NCI-H2196 (cell line): ENCODE data around the gene TMEM181.

ENCODE experiments used
- DNase-seq: peaks from one replicate; lab custom pipeline; 2025; ENCODE audit not compliant: unreplicated experiment; lab: John Stamatoyannopoulos, UW

TMEM181 gene

DNA sequence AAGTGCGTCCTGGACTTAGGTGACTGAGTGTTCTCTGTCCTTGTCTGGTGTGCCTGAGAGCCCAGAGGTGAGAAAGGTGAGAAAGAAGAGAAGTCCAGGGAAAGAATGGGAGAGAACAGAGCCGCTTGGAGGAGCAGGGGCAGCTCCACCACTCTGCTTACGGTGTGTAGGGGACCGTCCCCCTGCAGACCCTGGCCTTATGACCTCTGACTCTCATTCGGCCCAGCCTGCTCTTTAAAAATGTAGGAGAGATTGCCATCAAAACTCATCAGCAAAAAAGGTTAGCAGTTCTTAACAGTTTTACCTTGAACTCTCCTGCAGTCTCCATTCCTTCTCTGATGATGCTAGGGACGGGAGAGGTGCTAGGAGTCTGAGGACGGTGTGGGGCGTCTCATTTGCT, 2.0 kb downstream of the TMEM181 start:
- no peak for DNase-seq

DNA sequence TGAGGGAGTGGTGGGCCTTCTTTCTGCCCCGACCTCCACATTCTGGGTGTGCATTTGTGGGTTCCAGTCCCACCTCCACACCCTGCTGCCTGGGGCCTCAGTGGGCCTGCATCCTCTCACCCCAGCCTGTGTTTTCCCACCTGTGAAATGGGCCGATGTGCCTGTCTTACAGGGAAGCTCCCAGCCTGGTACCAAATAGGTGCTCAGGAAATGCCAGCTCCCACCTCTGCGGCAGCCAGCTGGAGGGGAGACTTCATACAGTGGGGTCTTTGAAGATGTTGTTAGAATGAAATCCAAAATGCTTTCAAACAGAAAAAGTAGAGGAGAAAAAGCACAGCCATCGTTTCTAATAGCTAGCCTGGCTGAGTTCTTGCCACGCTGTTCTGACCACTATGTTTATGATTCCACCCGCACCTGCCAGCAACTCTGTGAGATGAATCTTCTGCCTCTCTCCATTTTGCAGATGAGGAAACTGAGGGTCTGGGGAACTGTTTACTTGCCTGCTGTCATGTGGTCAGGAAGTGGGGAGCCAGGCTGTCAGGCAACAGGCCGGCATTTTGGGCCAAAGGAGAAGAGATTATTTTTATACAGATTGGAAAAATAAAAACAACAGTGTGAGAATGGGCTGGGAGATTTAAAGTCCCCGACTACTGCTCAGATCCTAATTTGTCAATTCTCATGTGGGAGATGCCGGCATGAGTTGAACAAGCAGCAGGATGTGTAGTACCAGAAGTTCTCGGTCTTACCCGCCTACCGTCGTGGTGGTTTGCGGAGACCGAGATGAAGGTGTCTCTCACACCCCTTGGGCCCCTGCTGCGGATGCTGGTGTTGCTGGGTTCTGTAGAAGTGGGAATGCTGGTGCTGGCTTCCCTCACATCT, 4.6 kb downstream of the TMEM181 start:
- DNase-seq, result no peak

DNA sequence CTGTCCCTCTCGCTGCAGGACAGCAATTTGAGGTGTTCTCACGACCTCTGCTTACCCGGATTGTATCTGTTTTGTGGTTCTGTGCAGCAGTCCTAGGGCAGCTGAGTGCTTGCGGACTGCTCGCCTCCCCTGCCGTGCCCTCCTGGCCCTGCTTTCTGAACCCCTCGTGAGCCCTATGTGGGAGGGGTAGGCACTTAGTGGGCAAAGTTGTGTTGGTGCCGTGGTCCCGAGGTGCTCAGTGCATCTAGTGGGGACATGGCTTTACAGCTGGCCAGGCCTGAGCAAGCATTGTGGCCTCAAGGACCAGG, 5.2 kb downstream of the TMEM181 start:
- no peak for DNase-seq

DNA sequence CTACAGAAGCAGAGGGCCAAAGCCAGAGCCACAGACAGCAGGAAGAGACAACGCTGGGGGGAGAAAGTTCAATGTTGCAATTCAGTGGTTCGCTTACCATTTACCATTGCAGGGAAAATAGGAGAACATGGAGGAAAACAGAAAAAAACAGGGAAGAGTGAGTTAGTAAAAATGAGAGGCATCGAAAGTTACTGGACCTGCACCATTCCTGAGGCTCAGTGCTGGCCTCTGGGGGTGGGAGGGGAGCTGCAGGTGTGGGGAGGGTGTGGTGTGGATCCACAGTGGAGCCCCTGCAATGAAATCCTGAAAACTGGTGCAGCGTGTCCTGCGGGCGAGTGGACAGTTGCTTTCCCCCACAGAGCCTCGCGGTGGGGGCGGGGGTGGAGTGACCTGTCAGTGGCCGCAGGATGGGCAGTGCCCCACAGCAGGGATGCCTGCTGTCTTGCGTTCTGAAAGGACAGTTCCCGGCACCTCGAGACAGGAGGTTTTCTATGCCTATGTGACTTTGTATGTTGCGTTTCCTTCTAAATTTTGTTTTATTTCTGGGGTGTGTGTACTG, 5.7 kb downstream of the TMEM181 start:
- no peak for DNase-seq

DNA sequence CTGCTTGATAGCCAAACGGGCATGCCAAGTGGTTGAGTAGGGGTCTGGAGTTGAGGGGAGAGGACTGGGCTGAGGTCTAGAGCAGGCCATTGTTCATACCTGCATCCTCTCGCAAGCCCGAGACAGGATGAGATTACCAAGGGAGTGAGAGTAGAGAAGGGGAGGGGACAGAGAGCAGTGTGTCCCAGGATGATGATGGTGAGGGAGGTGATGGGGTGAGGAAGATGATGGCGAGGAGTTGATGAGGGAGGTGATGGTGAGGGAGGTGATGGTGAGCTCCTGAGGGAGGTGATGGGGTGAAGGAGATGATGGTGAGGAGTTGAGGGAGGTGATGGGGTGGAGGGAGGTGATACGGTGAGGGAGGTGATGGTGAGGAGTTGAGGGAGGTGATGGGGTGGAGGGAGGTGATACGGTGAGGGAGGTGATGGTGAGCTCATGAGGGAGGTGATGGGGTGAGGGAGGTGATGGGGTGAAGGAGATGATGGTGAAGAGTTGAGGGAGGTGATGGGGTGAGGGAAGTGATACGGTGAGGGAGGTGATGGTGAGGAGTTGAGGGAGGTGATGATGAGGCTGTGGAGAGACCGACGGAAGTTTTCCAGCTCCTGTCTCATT, 6.4 kb downstream of the TMEM181 start:
- no peak for DNase-seq

DNA sequence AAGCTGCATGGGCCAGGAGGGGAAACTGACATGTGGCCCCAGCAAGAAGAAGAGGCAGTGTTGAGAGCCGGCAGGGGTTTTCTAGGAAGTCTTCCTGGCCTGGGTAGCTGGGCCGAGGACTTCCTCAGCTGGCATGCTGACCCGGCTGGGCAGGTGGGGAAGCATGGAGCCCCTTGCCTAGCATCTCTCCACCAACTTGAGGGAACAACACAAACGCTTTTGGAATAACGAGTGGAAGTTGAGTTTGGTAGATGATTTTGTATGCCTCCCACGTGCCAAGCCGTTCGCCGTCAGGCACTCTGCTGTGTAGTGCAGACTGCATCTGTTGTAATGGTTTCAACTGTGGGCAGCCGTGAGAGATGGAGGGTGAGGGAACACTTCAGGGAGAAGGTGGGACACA, 7.3 kb downstream of the TMEM181 start:
- no peak for DNase-seq

DNA sequence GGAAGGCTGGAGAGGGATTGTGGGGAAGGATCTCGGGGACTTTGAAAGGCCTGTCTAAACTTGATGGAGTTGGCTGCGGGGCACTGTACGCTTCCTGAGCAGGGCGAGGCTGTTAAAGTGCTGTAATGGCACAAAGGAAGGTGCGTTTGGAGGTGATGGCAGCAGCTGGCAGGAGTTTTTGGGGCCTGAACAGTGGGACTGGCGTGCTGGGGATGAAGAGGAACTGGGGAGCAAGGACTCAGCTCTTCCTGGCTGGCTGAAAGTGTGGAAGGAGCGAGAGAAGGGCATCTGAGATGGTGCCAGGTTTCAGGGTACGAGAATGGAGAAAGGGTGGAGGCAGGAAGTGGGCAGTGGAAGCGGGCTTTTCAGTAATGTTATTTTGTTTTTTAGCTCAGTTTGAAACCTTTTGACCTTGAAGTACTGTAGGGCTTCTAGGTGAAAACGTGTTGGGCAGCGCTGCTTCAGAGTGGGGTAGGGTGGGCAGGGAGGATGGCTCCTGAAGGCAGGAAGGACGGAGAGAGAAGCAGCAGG, 8.0 kb downstream of the TMEM181 start:
- no peak for DNase-seq

DNA sequence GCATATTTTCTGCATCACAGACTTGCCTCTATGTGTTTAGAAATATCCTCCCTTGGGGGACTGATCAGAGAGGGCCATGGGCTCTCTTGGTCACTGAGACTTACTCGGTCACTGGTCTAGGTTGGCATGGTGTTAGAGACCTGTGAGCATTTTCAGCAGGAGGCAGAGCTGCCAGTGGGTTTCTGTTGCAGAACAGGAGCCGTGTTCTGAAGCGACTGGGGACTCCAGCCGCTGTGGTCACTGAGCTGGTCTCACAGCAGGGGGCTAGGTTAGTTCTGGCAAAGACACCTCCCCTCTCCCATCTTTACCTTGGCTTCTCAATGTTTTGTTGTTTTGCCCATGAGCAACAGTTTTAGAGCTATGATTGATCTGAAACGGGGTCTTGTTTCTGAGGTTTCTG, 8.7 kb downstream of the TMEM181 start:
- no peak for DNase-seq

DNA sequence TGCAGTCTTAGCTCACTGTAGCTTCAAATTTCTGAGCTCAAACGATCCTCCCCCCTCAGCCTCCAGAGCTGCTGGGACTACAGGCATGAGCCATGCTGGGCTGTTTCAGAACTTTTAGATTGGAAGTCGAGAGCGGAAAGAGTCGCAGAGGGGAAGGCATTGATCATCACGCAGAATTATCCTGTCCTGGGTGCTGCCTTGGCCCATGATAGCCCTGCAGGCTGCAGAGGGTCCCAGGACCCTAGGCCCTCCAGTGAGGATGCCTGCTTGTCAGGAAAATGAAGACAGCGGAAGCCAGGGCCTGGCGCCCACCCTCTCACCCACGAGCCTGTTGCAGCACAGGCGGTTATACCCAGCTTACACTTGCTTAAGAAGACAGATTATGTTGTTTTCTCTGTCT, 9.1 kb downstream of the TMEM181 start:
- DNase-seq, result no peak

DNA sequence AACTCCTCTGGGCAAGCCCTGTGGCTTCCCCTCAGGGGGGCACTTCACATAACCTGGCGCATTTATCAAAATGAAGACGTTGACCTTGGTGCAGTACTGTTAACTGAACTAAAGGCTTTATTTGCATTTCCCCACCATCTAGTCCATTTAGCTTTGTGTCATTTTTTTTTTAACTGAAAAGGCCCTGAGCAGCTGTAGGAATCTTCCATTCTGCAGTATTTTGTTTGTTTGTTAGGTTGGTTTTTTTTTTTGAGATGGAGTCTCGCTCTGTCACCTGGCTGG, 10.7 kb downstream of the TMEM181 start:
- no peak for DNase-seq

DNA sequence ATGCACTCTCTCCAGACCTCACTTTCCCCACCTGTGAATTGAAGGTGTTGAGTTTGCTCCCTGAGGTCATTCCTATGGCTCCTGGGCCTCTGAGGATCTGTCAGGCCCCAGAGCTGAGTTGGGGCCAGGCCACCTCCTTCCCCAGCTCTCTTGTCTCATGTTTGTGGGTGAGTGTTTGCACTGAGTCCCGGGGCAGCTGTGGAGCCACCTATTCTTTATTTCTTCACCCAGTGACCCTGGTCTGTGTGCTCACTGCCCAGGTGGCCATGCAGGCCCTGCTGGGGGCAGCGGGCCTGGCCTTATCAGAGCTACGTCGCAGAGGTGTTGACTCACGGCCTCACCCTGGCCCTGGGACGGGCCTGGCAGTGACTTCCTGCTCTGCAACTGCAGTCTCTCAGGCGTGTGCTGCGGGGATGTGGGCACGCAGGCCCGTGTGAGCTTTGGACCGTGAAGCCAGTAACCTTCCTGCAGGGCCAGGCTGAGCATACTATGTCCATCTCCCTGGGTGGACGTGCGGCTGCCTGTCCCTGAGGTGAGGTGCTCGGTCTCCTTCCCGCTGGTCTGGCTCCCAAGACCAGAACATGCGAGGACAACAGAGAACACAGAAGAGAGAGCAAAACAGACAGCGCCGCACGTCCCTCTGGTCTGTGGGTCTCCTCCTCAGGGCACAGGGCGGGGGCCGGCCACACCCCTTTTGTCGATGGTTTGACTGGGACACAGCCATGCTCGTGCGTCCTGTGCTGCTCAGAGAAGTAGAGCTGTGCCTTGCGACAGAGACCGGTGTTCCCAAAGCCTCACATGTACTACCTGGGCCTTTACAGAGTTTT, 12.1 kb downstream of the TMEM181 start:
- no peak for DNase-seq

DNA sequence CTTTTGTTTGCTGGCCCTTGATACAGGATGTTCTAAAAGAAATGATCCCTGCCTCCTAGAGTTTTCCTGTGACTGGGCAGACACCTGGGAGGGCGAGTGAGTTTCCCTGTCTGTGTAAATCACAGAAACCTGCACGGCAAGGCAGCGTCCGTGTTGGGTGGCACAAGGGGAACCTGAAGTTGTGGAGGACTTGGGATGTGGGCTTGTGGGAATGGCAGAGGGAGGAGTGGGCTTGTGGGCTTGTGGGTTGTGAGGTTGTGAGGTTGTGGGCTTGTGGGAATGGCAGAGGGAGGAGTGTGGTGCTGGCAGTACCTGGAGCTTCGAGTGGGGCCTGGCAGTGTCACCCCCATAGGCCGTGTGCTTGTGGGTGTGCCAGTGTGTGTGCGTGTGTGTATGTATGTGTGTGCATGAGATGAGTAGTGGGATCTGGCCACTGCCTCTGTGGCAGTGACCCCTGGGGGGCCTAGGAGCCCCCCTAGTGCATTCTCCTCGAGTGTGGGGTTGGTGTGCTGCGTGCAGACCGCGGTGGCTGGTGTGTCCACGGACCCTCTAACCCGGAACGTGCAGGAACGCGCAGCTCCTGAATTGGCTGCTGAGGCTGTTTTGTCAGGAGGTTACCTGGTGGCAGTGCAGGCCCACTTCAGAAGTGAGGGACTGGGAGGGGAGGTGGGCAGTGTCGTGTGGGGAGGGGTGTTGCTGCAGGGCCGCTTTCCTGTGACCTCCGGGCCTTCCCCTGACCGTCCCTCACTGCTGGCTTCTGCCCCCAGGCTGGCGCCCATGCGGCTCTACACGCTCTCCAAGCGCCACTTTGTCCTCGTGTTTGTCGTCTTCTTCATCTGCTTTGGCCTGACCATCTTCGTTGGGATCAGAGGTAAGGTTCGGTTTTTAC, 13.0 kb downstream of the TMEM181 start:
- DNase-seq, result no peak

DNA sequence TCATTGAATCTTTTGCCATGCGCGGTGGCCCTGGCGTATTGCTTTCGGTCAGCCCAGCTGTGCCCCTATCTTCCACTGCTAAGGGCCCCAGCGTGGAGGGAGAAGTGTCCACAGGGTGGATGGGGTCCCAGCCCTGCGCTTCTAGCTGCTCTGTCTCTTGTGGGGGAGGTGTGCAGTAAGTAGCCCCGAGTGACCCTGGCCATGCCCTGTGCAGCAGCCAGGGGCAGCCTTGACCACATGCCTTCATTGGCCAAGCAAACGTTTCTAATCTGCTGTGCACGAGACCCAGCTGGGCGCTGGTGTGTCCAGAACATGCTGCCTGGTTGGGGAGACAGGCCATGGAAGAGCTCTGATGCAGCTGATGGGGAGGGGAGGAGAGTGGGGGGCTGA, 13.6 kb downstream of the TMEM181 start:
- no peak for DNase-seq

DNA sequence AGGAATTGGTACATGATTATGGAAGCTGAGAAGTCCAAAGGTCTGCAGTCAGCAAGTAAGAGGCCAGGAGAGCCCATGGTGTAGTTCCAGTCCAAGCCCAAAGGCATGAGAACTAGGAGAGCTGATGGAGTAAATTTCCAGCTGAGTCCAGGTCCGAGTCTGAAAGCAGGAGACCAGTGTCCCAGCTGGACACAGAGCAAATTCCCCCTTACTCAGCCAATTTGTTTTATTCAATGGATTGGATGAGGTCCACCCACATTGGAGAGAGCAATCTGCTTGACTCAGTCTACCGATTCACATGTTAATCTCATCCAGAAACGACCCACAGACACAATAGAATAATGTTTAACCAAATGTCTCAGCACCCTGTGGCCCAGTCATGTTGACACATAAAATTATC, 14.9 kb downstream of the TMEM181 start:
- no peak for DNase-seq

DNA sequence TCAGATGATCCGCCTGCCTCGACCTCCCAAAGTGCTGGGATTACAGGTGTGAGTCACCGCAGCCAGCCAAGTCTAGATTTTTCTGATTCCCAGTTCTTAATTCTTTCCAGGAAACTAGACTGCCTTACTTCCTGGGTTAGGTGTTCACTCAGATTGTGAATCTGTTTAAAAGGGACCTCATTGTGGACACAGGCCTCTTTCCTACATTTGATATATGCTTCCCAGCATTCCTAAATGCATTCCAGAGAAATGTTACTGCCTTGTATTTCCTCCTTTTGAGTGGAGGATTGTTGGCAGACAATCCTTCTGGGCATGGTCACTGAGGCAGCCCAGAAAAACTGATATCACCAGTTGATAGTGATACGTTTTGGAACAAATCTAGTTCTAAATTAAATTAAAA, 15.7 kb downstream of the TMEM181 start:
- no peak for DNase-seq

DNA sequence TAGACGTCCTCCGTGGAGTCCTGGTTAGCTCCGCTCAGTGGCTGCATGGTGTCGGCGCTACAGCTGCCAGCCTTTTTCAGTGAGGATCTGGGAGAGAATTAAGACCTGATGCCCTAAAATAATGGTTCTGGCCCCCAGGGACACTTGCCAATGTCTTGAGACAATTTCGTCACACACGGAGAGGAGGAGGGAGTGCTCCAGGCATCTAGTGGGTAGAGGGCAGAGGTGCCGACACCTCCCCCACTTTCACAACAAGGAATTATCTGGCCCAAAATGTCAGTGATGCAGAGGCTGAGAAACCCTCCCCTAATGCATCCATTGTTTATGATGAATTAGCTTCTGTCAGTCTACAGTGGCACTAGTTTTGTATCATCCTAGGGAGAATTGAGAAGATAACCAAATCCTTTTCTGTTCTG, 24.4 kb downstream of the TMEM181 start:
- DNase-seq, result no peak

DNA sequence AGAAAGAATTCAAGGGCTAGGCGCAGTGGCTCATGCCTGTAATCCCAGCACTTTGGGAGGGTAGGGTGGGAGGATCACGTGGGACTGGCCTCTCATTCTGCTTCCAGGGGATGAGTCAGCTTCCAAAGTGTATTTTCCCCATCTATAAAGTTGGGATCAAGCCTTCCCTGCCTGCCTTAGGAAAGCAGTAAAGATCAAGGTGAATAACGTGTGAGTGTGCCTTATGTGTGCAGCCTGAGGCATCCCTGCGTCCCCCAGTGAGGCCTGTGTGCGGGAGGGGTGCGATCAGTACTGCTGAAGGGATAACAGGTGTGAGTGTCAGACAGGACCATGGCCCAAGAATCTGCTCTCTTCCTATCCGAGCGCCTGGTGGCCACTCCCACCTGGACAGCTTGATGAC, 26.8 kb downstream of the TMEM181 start:
- DNase-seq, result no peak

DNA sequence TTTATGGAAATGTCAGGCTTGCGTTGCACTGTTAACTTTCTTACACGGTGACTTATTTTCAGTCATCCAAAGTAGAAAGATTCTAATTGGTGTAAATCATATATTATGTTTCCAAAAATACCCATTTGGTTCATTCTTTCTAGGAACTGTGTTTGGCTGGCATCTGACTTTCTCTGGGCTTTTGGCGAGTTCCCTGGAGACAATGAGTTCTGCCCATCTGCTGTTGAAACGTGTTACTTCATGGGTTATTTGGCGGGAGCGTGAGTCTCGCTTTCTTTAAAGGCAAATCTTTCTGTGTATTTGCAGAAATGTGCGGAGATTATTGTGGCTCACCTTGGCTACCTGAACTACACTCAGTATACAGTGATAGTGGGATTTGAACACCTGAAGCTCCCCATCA, 29.5 kb downstream of the TMEM181 start:
- DNase-seq, result no peak

DNA sequence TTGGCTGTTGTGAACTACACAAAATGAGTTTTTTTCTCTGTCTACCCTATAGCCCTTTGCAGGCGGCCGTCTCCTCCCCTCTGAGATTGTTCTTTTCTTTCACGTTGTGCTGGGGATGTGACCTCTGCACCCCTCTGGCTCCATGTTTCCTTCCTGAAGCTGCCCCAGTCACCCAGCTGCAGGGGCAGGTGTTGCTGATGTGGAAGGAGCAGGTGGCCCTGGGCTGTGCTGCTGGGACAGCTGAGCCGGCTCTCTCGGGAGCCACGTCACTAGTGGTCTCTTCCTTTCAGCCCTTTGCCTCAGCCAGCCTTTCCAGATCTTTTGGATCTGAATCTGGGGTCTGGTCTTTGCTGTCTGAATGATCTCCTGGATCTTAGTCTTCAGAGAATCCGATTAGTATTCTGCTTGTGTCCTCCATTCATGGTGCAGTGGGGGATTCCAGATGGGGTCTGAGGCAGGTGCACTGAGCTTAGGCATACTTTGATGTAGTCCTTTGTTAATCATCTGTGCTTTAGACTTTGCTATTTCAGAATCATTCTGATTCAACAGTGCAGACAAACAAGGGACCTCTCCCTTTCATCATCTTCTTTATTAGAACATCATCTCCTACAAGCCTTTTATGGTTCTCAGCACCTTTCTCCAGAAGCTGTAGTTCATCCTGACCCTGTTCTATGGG, 31.4 kb downstream of the TMEM181 start:
- no peak for DNase-seq

DNA sequence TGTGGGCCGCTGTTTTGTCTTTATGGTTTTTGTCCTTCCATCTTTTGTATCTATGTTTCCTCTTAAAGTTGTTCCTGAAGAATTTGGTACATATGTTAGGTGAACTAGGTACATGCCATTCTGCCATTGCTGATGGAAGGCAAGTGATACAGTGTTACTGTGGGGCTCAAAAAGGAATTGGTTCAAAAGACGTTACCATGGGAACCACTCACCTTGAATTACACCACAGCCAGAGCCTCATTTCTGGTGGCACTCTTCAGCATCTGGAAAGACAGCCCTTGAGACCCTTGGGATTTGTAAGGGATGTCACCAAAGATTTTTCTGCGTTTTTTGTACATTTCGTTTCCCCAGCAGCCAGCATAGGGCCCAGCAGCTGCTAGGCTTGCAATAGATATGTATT, 31.9 kb downstream of the TMEM181 start:
- DNase-seq, result no peak
